Vagina (tissue), 2 donors: Measurements from ENCODE around the gene G6PC3.

Source experiments
- POLR2A ChIP-seq, 2 donors: fragments of 450-650 bp; IDR thresholded peaks; one replicate each; pipeline ENCODE4 v1.6.1; 2017; ENCODE audit warnings: antibody characterized with exemption in 2 of 2, mild to moderate bottlenecking in 2 of 2, moderate library complexity in 2 of 2
- TF ChIP-seq, protein P1 (sequence below), 3 experiments: fragments of 450-650 bp in 2 of 3; fragments of 200-600 bp in 1 of 3; sonication (generic) in 1 of 3; IDR thresholded peaks; one replicate each; pipeline ENCODE4 v1.5.1; 2017 to 2019; ENCODE audit warnings: antibody characterized with exemption in 3 of 3, mild to moderate bottlenecking in 2 of 3, moderate library complexity in 2 of 3

DNA sequence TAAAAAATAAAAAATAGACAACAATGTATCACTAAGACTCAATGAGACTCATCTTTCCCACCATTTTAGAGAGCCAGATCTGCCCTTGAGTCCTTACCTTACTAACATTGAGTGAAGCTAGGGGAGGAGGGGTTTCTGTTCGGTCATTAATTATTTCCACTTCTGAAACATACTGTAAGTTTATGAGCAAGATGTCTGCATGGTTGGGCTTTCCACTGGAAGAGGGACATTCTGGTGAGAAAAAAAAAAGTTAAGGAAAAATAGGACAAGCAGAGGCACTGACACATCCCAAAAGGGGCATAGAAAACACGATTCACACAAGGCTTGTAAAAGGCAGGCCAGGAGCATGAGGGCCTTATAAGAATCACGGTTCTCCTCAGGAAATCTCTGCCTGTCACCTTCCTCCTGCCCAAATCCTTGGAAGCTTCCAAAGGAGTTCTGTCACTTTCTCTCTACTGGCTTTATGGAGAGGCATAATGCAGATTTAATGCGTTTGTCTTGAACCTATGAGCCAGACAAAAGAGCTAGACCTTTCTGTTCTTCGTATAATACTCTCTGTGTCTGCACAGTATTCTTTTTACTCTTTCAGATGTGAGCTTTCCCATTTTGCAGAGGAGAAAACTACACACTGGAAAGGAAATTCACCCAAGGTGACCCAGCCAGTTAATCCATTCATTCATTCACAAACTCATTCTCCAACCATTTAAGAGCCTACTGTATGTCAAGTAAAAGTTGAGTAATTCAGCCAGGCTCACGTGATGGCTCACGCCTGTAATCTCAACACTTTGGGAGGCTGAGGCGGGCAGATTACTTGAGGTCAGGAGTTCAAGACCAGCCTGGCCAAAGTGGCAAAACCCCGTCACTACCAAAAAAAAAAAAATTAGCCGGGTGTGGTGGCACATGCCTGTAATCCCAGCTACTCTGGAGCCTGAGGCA, 6.6 kb upstream of the G6PC3 start:
- no peak for TF ChIP-seq POLR2A (IDR thresholded peaks at IDR 0.05)
- TF ChIP-seq, protein P1, sequence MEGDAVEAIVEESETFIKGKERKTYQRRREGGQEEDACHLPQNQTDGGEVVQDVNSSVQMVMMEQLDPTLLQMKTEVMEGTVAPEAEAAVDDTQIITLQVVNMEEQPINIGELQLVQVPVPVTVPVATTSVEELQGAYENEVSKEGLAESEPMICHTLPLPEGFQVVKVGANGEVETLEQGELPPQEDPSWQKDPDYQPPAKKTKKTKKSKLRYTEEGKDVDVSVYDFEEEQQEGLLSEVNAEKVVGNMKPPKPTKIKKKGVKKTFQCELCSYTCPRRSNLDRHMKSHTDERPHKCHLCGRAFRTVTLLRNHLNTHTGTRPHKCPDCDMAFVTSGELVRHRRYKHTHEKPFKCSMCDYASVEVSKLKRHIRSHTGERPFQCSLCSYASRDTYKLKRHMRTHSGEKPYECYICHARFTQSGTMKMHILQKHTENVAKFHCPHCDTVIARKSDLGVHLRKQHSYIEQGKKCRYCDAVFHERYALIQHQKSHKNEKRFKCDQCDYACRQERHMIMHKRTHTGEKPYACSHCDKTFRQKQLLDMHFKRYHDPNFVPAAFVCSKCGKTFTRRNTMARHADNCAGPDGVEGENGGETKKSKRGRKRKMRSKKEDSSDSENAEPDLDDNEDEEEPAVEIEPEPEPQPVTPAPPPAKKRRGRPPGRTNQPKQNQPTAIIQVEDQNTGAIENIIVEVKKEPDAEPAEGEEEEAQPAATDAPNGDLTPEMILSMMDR (IDR thresholded peaks at IDR 0.05): no peak
